HepG2 (cell line): ENCODE results near the gene ATP5F1C. TPM values are rescaled to one million over a fixed set of nuclear protein-coding genes. Genes with fewer than 3 reads are reported as not detected.

Experiments
- AKNA ChIP-seq: sonication (generic); formaldehyde crosslinking; IDR thresholded peaks from 2 replicates; pipeline ENCODE4 v1.4.0; 2020; ENCODE audit warnings: missing genetic modification reagents, borderline replicate concordance
- ARID4A ChIP-seq: sonication (generic); formaldehyde crosslinking; IDR thresholded peaks from 2 replicates; pipeline ENCODE4 v1.5.0; 2020; ENCODE audit warnings: mild to moderate bottlenecking, missing genetic modification reagents, borderline replicate concordance
- CC2D1A ChIP-seq: sonication (generic); formaldehyde crosslinking; IDR thresholded peaks from 2 replicates; pipeline ENCODE4 v1.8.1; 2023; ENCODE audit warnings: mild to moderate bottlenecking, missing genetic modification reagents
- HIC2 ChIP-seq: sonication (generic); formaldehyde crosslinking; IDR thresholded peaks from 2 replicates; pipeline ENCODE4 v1.9.0; 2022; ENCODE audit warnings: low read depth, missing genetic modification reagents
- HNRNPL ChIP-seq: fragments of 200-400 bp; formaldehyde crosslinking; IDR thresholded peaks from 2 replicates; pipeline ENCODE4 v1.6.1; 2017; ENCODE audit warnings: mild to moderate bottlenecking, low read depth, low read length
- KLF15 ChIP-seq: sonication (generic); formaldehyde crosslinking; IDR thresholded peaks from 2 replicates; pipeline ENCODE4 v1.8.1; 2023; ENCODE audit warnings: borderline replicate concordance, mild to moderate bottlenecking, inconsistent platforms, missing genetic modification reagents, mixed read lengths
- RFXAP ChIP-seq: sonication (generic); formaldehyde crosslinking; IDR thresholded peaks from 2 replicates; pipeline ENCODE4 v1.4.0; 2020; ENCODE audit warnings: missing genetic modification reagents, borderline replicate concordance
- SP2 ChIP-seq: sonication (generic); formaldehyde crosslinking; IDR thresholded peaks from 2 replicates; pipeline ENCODE4 v1.5.1; 2020; ENCODE audit warnings: mild to moderate bottlenecking, missing genetic modification reagents
- TEAD2 ChIP-seq: sonication (generic); formaldehyde crosslinking; IDR thresholded peaks from 2 replicates; pipeline ENCODE4 v1.9.0; 2021; ENCODE audit warnings: missing genetic modification reagents
- ZBTB8A ChIP-seq: sonication (generic); formaldehyde crosslinking; IDR thresholded peaks from 2 replicates; pipeline ENCODE4 v1.4.0; 2020; ENCODE audit warnings: mild to moderate bottlenecking, low read depth, missing genetic modification reagents, borderline replicate concordance
- ZNF124 ChIP-seq: sonication (generic); formaldehyde crosslinking; IDR thresholded peaks from 2 replicates; pipeline ENCODE4 v1.4.0; 2020; ENCODE audit warnings: missing genetic modification reagents
- ZNF263 ChIP-seq: sonication (generic); formaldehyde crosslinking; IDR thresholded peaks from 2 replicates; pipeline ENCODE4 v1.4.0; 2020; ENCODE audit warnings: missing genetic modification reagents
- ZNF30 ChIP-seq: sonication (generic); formaldehyde crosslinking; IDR thresholded peaks from 2 replicates; pipeline ENCODE4 v1.5.0; 2020; ENCODE audit warnings: mild to moderate bottlenecking, missing genetic modification reagents
- ZNF784 ChIP-seq: sonication (generic); formaldehyde crosslinking; IDR thresholded peaks from 2 replicates; pipeline ENCODE4 v1.5.1; 2020; ENCODE audit warnings: missing genetic modification reagents, mild to moderate bottlenecking, borderline replicate concordance
- ZNF788 ChIP-seq: sonication (generic); formaldehyde crosslinking; IDR thresholded peaks from 2 replicates; pipeline ENCODE4 v1.5.0; 2020; ENCODE audit warnings: mild to moderate bottlenecking, missing genetic modification reagents, borderline replicate concordance
- polyA plus RNA-seq, 8 experiments: library from polyadenylated mRNA; depleted of rRNA in 3 of 8; stranded (reverse) in 7 of 8; unstranded in 1 of 8; fragments of >200 nt; fragmentation: Illumina TruSeq in 4 of 8; extraction: Trizol in 4 of 8; gene quantifications; 2 replicates each; pipeline versions ENCODE4 v1.2.1 to v1.2.3, GENCODE V29; 2011 to 2016; ENCODE audit warnings: low read depth in 4 of 8, missing spikeins in 1 of 8, mixed read lengths in 1 of 8; ENCODE audit not compliant: insufficient read depth in 1 of 8
- total RNA-seq, 5 experiments: library from RNA; depleted of rRNA; stranded (reverse); fragments of >200 nt; fragmentation: Illumina TruSeq; extraction: Trizol; gene quantifications; 2 replicates each; pipeline ENCODE4 v1.2.3, GENCODE V29; 2016; ENCODE audit warnings: low read depth in 1 of 5

Gene ATP5F1C
- total and polyA plus RNA-seq, 2 of the 13 experiments (the other 11 are each of a cell fraction or from before 2014, with no cell fraction given) = 407 to 416 TPM

DNA sequence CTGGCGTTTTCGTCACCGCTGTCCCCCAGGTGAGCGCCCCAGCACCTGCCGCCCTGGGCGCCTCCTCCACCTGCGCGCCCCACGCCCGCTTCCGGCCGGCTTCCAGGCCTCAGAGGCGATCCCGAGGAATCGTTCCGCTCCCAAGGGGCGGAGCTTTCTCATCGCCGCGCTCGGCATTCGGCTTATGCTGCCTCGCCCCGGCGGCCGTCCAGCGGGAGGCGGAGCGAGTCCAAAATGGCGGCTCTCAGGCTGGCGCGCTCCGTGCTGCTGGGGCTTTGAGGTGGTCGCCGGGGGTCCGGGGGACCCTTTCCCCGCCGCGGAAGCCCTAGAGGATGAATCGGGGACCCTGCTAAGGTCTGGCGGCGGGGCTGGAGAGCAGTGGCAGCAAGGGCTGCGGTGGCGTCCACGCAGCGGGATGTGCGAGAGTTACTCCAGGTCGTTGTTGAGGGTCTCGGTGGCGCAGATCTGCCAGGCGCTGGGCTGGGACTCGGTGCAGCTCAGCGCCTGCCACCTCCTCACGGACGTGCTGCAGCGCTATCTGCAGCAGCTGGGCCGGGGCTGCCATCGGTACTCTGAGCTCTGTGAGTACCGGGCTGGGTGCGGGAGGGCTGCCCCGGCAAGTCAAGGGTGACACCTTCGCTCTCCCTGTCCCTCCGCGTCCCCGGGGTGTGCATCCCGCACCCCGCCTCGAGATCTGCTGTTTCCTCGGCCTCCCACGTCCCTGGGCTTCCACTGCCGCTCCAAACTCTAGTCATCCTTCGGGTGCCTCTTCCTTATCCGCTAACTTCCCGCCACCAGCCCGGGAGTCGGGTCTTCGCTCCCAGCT lies 30.5 kb downstream of the ATP5F1C start, which contains the start of gene TAF3 (continued):
- TF ChIP-seq SP2 (0 out of 2 replicates have a peak, but pooled peaks have one; percentile 12), RFXAP (peak; percentile 40; the same call in 1 of the 2 replicates), ZNF263 (CRISPR knock-in tag) (no peak), ZNF784 (no peak; the same call in 1 of the 2 replicates), TEAD2 (CRISPR knock-in tag) (no peak), HNRNPL (no peak), HIC2 (no peak), ZNF124 (CRISPR knock-in tag) (peak; percentile 57), ZNF30 (CRISPR knock-in tag) (no peak), AKNA (CRISPR knock-in tag) (no peak), ARID4A (CRISPR knock-in tag) (peak; percentile 98), ZNF788 (CRISPR knock-in tag) (peak; percentile 94), KLF15 (no peak; the same call in 1 of the 2 replicates), ZBTB8A (peak; percentile 93; the same call in 1 of the 2 replicates), CC2D1A (CRISPR knock-in tag) (no peak)
